ENCODE results near the gene CCR7.
A peak's percentile ranks its signal among the peaks of the same experiment; 100 is the strongest.
"Not testable (repeated sequence)": the region's sequence is repeated elsewhere in the genome, so short reads cannot be mapped to it uniquely, and the experiment has no call there.

Gene CCR7

DNA sequence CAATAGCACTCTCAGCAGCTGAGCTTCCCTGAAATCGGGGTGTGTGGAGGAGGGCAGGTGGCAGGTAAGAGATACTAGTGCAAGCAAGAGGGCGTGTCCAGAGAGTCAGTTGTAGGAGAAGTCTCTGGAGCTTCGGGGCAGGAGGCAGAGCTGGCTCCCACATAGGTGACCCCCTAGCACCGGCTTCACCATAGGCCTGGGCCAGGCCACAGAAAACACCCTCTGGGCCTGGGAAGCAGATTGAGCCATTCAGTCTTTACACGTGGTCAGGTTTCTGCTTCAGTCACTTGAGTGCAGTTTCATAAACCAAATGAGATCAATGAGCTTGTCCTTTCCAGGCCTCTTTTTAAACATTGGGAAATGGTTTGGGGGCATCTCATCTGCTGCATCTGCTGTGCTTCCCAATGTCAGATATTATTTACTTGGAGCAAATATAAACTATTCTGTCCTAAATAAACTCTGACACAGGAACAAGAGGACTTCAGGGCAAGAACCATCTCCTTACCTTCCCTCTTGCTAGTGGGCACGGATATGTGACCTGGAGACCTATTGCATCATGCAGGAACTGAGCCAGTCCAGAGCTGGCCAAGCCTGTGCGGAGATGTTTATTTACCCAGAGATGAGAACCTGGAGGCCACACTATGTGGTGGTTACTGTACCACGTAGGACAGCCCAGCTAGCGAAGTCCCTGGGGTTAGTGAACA, 16.1 kb downstream of the CCR7 start:
- DNase-seq: no peak

DNA sequence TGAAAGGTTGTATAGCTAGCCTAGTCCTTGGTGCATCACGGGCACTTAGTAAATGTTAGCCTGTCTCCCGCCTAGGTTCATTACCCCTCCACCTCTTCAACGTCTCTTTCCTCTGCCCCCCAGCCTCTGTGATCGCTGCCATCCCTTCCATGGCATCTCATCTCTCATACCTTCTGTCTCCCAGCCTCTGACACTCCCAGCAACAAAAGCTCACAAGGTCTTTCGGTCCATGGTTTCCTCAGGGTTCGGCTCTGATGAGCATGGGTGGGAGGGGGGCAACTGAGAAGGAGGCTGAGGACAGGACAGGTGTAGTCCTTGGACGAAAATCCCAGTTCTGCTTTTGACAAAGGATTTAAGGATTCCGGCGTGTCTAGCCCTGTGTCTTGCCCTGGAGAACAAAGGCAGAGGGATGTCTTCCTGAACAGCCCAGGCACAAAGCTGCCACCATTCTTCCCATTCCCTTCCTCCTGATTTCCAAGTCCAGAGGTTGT, 16.7 kb downstream of the CCR7 start:
- DNase-seq: no peak

GRCh38 chr17:40547785-40548478, 17.3 kb downstream of the CCR7 start:
- no peak for DNase-seq

DNA sequence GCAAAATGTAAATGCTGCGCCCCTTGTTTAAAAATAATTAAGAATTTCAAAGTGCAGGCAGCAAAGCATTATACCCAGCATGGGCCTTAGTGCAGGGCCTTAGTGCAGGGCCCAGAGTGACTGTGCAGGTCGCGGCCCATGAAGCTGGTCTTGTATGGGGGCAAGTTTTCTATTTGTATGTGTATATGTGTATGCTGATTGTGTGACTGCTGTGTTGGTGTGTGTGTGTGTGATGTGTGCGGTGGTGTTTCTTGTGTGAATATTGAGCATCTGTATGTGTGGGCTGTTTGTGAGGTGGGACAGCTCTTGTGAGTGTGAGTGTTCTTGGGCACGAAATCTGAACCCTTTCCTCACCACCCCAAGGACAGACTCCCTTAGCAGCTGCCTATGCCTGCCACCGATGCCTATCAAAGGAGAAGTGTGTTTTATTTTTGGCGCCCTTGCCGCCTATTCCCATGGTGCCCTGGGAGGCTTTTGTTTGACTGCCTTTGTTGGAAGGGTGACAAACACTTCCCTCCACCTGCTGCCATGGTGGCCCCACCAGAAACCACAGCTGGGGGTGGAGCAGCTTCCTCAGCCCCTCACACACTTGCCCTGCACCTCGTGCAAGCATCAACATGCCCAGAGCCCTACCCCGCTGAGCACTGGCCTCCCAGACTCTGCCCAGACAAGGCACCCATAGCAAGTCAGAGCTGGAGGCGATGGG, 18.0 kb downstream of the CCR7 start:
- DNase-seq: peak; percentile 23

- not testable (repeated sequence) for DNase-seq
These were observed 18.8 kb downstream of the CCR7 start for GRCh38 chr17:40546497-40546896.

- DNase-seq: no peak
These were observed 19.6 kb downstream of the CCR7 start for GRCh38 chr17:40545660-40546059.

GRCh38 chr17:40542558-40543411, 22.5 kb downstream of the CCR7 start:
- DNase-seq: peak; percentile 2

GRCh38 chr17:40541873-40542557, 23.3 kb downstream of the CCR7 start:
- DNase-seq: no peak

DNA sequence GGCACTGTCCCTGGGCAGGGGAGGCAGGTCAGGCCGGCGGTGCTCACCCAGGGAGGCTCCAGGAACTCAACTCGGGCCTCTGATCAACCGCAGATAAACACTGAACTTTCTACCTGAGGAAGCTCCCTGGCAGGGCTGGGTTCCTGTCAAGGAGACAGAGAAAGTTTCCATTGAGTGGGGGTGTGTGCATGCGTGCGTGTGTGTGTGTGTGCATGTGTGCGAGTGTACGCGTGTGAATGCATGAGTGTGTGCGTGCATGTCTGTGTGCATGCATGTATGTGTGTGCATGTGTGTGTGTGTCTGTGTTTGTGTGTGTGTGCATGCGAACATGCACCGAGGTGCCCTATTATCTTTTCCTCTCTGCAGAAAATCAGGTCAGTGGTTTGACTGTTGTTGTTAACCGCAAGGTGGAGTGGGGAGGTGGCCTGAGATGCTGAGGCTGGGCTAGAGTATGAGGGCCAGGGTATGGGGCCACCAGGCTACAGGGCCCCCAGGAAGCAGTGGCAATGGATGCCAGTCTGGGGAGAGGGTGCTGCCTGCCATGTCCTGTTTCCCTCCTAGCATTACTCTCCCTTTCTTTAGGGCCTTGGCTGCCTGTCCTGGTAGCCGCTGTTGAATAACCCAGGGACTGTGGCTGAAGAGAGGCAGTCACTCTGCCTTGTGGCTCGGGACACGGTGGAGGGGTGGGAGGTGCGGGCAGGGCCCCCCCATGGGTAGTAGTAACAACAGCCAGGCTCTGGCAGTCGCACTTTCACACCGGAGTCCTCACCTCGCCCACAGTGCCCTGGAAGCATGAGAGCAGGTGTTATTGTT, 24.0 kb downstream of the CCR7 start:
- no peak for DNase-seq

DNA sequence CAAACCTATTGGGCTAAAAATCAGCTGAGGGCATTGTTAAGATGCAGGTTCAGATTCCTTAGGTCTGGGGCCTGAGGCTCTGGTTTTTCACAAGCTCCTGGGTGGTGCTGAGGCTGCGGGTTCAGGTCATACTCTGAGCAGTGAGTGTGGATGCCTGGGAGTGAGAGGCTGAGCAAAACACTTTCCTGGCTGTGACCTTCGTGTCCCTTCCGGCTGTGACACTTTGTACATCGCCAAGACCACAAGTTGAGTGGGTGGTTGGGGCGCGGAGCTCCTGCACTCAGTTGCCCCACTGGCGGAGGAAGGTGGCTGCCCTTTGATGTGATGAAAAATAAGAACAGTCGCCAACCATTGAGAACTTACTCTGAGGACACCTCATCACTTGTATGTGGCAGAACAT, 24.8 kb downstream of the CCR7 start:
- DNase-seq: no peak

- DNase-seq: no peak
These were observed 25.4 kb downstream of the CCR7 start for GRCh38 chr17:40539711-40540411.

GRCh38 chr17:40538936-40539705, 26.2 kb downstream of the CCR7 start:
- no peak for DNase-seq

- no peak for DNase-seq
These were observed 27.0 kb downstream of the CCR7 start for GRCh38 chr17:40538019-40538935.

DNA sequence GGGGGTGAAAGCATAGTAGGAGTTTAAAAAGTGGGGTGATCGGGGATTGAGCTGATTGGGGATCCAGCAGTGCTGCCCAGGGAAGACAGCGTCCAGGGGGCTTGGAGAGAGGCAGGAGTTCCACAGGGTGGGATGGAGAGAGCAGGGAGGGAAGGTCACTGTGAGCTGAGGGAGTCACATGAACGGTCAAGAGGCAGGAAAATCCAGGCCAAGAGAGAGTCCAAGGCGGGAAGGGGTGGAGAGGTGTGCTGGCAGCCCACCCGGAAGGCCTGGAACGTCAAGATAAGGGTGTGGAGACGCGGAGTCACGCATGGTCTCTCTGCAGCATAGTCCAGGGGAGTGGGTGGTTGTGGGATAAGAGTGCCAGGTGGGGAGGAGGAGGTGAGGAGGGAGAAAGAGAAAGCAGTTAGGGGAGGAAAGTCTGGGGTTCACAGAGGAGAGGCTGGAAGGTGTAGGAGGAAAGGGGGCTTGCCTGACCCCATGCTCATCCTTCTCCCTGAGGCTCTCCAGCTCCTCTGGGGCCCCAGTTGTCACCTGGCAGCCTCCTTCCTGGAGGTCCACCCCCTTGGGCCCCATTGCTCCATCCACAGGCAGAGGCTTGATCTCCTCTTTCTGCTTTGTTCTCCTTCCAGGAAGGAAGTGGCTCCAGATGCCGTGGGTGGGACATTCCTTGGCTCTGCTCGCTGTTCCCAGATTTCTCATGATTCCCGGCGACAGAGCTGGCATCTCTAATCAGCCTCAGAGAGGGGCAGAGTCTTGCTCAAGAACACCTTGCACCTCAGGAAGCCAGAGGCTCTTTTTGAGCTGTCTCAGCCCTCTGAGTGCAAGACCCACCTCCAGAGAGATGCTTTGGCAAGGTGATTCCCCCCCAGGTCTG, 28.7 kb downstream of the CCR7 start:
- DNase-seq: no peak

DNA sequence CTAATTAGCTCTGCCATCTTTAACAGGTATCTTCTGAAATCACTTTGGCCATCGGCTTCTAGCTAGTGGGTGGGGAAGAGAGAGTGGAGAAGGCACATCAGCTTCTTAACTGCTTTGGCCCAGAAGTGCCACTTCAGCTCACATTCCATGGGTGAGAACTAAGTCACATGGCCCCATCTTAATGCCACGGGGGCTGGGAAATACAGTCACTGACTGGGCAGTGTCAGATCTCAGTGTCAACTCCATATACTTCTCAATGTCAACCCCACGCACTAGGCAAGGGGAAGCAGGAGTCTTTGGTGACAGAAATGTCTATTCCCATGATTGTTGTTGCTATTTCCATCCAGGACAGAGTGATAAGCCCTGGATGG, 29.4 kb downstream of the CCR7 start:
- no peak for DNase-seq

DNA sequence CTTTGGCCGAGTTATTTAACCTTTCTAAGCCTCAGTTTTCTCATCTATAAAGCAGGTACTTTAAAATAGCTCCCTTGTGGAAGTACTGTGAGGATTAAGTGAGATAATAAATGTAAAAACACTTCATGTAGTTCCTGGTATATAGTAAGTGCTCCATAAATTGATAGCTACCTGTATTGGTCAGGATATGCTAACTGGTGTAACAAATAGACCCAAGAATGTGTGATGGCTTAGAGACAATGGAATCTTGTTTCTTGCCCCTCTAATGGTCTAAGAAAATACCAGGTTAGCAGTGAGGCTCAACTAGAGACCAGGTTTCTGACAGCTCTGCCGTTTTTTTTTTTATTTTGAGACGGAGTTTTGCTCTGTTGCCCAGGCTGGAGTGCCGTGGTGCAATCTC, 29.8 kb downstream of the CCR7 start:
- no peak for DNase-seq

GRCh38 chr17:40534371-40535189, 30.7 kb downstream of the CCR7 start:
- DNase-seq: no peak

All from NCI-H446 treated with DMSO at 0.1 percent for 48 hours (cell line).